NCI-H510A treated with DMSO at 0.1 percent for 48 hours (cell line): Measurements from ENCODE around the gene ACADVL.
A peak's percentile ranks its signal among the peaks of the same experiment; 100 is the strongest.

Experiments used
- DNase-seq: peaks from one replicate; lab custom pipeline; 2025; lab: John Stamatoyannopoulos, UW

The ACADVL gene

GRCh38 chr17:7252176-7253043 lies 32.7 kb downstream of the ACADVL start, which contains the start of gene ELP5:
ELP5 (plus strand) TSS chr17:7252215; CDS start chr17:7252551, 336 bp downstream.
- peak; percentile 94 for DNase-seq

- no peak for DNase-seq
These were observed 33.3 kb downstream of the ACADVL start for GRCh38 chr17:7253082-7253481.

- DNase-seq, result no peak
These were observed 34.8 kb downstream of the ACADVL start for GRCh38 chr17:7254511-7254910.

GRCh38 chr17:7256766-7257456 lies 37.2 kb downstream of the ACADVL start:
- DNase-seq, result no peak

GRCh38 chr17:7258731-7259554 lies 39.2 kb downstream of the ACADVL start:
- DNase-seq, result no peak

GRCh38 chr17:7259555-7259889 lies 39.8 kb downstream of the ACADVL start:
- no peak for DNase-seq

GRCh38 chr17:7260151-7260550 lies 40.4 kb downstream of the ACADVL start:
- DNase-seq, result no peak

GRCh38 chr17:7260651-7261378 lies 41.1 kb downstream of the ACADVL start:
- peak; percentile 55 for DNase-seq

GRCh38 chr17:7261379-7262191 lies 41.8 kb downstream of the ACADVL start:
- no peak for DNase-seq

- peak; percentile 88 for DNase-seq
These were observed 42.6 kb downstream of the ACADVL start, which contains the start of gene CLDN7 for GRCh38 chr17:7262192-7262934. CLDN7 (minus strand) TSS chr17:7262478; CDS start chr17:7262043, 435 bp downstream.

- DNase-seq, result peak; percentile 72
These were observed 43.4 kb downstream of the ACADVL start for GRCh38 chr17:7262935-7263800.

GRCh38 chr17:7263801-7264078 lies 44.0 kb downstream of the ACADVL start:
- no peak for DNase-seq

- DNase-seq, result no peak
These were observed 47.0 kb downstream of the ACADVL start for GRCh38 chr17:7266784-7267183.
